Testis (tissue), 3 donors: ENCODE measurements around the gene AMIGO2. TPM values are rescaled to one million over a fixed set of nuclear protein-coding genes. Genes with fewer than 3 reads are reported as not detected.

Source experiments
- DNase-seq: peaks from one replicate; pipeline ENCODE4 v3.0.0-alpha.2; 2019
- H3K27ac ChIP-seq, 2 donors: fragments of 200-600 bp; sonication (generic); one replicate each; pipeline ENCODE4 v1.5.1; 2019
- H3K27me3 ChIP-seq: fragments of 200-600 bp; sonication (generic); one replicate; pipeline ENCODE4 v1.5.1; 2019
- H3K36me3 ChIP-seq: fragments of 200-600 bp; sonication (generic); one replicate; pipeline ENCODE4 v1.5.1; 2017; ENCODE audit warnings: low read depth; ENCODE audit errors: missing control alignments
- H3K4me1 ChIP-seq: fragments of 200-600 bp; sonication (generic); one replicate; pipeline ENCODE4 v1.5.1; 2019
- H3K4me3 ChIP-seq, 2 donors: fragments of 200-600 bp; sonication (generic); one replicate each; pipeline ENCODE4 v1.5.1; 2017 to 2019
- H3K9me3 ChIP-seq: fragments of 200-600 bp; sonication (generic); one replicate; pipeline ENCODE4 v1.5.1; 2017
- CTCF ChIP-seq, 3 experiments: fragments of 450-650 bp in 2 of 3; fragments of 200-600 bp in 1 of 3; sonication (generic) in 1 of 3; IDR thresholded peaks; one replicate each; pipeline ENCODE4 v1.5.1; 2016 to 2019; ENCODE audit warnings: antibody characterized with exemption in 3 of 3, mild to moderate bottlenecking in 2 of 3, moderate library complexity in 1 of 3
- POLR2A ChIP-seq: fragments of 450-650 bp; IDR thresholded peaks from one replicate; pipeline ENCODE4 v1.6.1; 2017; ENCODE audit warnings: antibody characterized with exemption, mild to moderate bottlenecking, moderate library complexity
- WGBS, 2 donors: methylation state at CpG; one replicate each; pipeline ENCODE4 v1.1.5; 2018; 5-methylcytosine and 5-hydroxymethylcytosine counted together
- intact Hi-C: fragments of 100-400 bp; cut with DNase I; formaldehyde crosslinking; loops from one replicate; pipeline ENCODE4 v1.15.1; 2023; ENCODE audit warnings: low total_unique reads
- polyA plus RNA-seq: library from polyadenylated mRNA; stranded (reverse); fragments of 350-450 nt; fragmentation: Illumina TruSeq; extraction: RNeasy Lipid Tissue Mini Kit (QIAGEN cat#74804); gene quantifications from one replicate; pipeline ENCODE4 v1.2.3, GENCODE V29; 2014; ENCODE audit warnings: low read depth, low replicate concordance; ENCODE audit not compliant: insufficient read depth
- total RNA-seq, 2 donors: library from RNA; depleted of rRNA; stranded (reverse); fragments of >200 nt; gene quantifications; one replicate each; pipeline ENCODE4 v1.2.3, GENCODE V29; 2016

The AMIGO2 gene
- total and polyA plus RNA-seq, 3 donors from 2014 or later = 28.8 to 53.2 (median 35.4) TPM

- TF ChIP-seq CTCF (IDR thresholded peaks at IDR 0.05) (no peak), POLR2A (no peak)
- WGBS, 2 donors = 47 to 59% methylated on average over 2 of the region's 2 CpGs
- Histone ChIP-seq H3K27ac (no peak overlapping the region), H3K36me3 (no peaks in the 10 kb centered on the region), H3K9me3 (no peaks in the 10 kb centered on the region), H3K4me3 (no peak overlapping the region), H3K27me3 (no peaks in the 10 kb centered on the region), H3K4me1 (peaks cover 18% of the 10 kb centered on the region)
- intact Hi-C loops = no loop called here
- no peak for DNase-seq
Measured at GRCh38 chr12:47087088-47087688, 7.4 kb upstream of the AMIGO2 start.

GRCh38 chr12:47085815-47086252 is 6.1 kb upstream of the AMIGO2 start:
- no peak for TF ChIP-seq CTCF (IDR thresholded peaks at IDR 0.05)
- TF ChIP-seq POLR2A = no peak
- no peak for DNase-seq
- no peaks in the 10 kb centered on the region for H3K27me3 ChIP-seq
- 72 to 76% methylated on average over 6 of the region's 6 CpGs for WGBS, 2 donors
- peak overlapping the region in 1 of 2 donors; percentile 2 for H3K27ac ChIP-seq
- H3K36me3 ChIP-seq = no peaks in the 10 kb centered on the region
- no peaks in the 10 kb centered on the region for H3K9me3 ChIP-seq
- peaks cover 21% of the 10 kb centered on the region for H3K4me1 ChIP-seq
- H3K4me3 ChIP-seq = no peak overlapping the region
- intact Hi-C loops = no loop called here

DNA sequence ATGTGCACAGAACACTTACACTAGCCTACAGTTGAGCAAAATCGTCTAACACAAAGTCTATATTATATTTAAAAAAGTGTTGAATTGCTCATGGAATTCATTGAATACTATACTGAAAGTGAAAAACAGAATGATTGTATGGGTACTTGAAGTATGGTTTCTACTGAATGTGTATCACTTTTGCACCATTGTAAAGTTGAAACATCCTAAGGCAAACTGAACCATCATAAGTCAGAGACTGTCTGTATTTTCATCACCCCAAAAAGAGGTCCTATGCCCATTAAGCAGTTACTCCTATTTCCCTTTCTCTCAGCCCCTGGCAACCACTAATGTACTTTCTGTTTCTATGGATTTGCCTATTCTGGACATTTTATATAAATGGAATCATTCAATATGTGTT is 4.4 kb upstream of the AMIGO2 start:
- peak overlapping the region; percentile 2 to 21 for H3K27ac ChIP-seq
- H3K36me3 ChIP-seq = no peaks in the 10 kb centered on the region
- intact Hi-C loops = no loop called here
- H3K27me3 ChIP-seq = no peaks in the 10 kb centered on the region
- TF ChIP-seq POLR2A (no peak), CTCF (IDR thresholded peaks at IDR 0.05) (no peak)
- no peaks in the 10 kb centered on the region for H3K9me3 ChIP-seq
- H3K4me1 ChIP-seq = peaks cover 21% of the 10 kb centered on the region
- H3K4me3 ChIP-seq = no peak overlapping the region
- DNase-seq = no peak
- 80 to 88% methylated on average over 1 of the region's 1 CpG for WGBS, 2 donors

DNA sequence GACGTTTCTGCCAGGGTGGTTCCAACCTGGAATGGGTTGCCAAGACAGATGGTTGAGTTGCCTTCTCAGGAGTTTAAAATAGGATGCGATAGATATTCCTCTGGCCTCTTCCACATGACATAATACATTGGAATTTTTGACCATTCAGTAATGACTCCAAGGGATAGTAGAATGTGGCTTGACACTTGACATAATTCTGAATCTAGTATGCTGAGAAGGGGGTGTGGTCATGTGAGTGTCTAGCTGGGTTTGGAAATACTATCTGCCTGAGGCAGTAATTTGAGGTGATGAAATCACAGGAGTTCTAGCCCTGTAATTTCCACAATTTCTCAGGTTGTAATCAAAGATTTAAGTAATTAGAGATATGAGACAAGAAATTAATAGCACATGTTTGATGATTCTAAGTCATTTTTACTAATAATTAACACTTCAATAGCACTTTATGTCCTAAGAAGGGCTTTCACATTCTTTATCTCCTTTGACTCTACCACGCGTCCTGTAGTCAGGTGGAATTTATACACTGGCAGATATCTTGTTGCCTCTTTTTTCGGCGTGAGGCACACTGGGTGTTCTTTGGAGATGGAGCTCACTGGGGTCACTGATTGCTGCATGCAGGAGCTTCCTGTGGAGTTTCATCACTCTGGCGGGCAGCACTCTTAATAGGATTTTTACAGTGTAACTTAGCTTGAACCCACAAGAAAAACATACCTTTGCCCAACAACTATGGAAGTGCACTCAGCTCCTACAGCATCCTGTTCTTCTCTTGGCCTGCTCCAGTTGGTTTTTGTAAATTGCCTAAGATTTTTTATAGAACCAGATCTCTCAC is 3.2 kb upstream of the AMIGO2 start:
- H3K9me3 ChIP-seq = no peaks in the 10 kb centered on the region
- no peak overlapping the region for H3K4me3 ChIP-seq
- H3K27ac ChIP-seq = peak overlapping the region; percentile 10 to 34
- no peaks in the 10 kb centered on the region for H3K27me3 ChIP-seq
- intact Hi-C loops = no loop called here
- DNase-seq = no peak
- H3K4me1 ChIP-seq = peaks cover 17% of the 10 kb centered on the region
- WGBS, 2 donors = 61 to 81% methylated on average over 7 of the region's 7 CpGs
- TF ChIP-seq CTCF (IDR thresholded peaks at IDR 0.05) (no peak), POLR2A (no peak)
- no peaks in the 10 kb centered on the region for H3K36me3 ChIP-seq
